HepG2 (cell line): ENCODE data around the gene E2F3. TPM values are rescaled to one million over a fixed set of nuclear protein-coding genes. Genes with fewer than 3 reads are reported as not detected.
A peak's percentile ranks its signal among the peaks of the same experiment; 100 is the strongest.

Experiments
- CHCHD3 ChIP-seq: sonication (generic); formaldehyde crosslinking; IDR thresholded peaks from 2 replicates; pipeline ENCODE4 v1.8.0; 2022; ENCODE audit warnings: mild to moderate bottlenecking, missing genetic modification reagents, moderate library complexity
- FOXJ3 ChIP-seq: sonication (generic); formaldehyde crosslinking; IDR thresholded peaks from 2 replicates; pipeline ENCODE4 v1.4.0; 2020; ENCODE audit warnings: missing genetic modification reagents, mild to moderate bottlenecking, borderline replicate concordance
- FOXO1 ChIP-seq: sonication (generic); formaldehyde crosslinking; IDR thresholded peaks from 2 replicates; pipeline ENCODE4 v1.4.0; 2020; ENCODE audit warnings: missing genetic modification reagents
- FOXP1 ChIP-seq, 2 experiments: fragments of 450-650 bp in 1 of 2; IDR thresholded peaks; 2 replicates each; pipeline ENCODE4 v1.6.1; 2017 to 2018; ENCODE audit warnings: antibody characterized with exemption in 1 of 2
- GABPA ChIP-seq, 2 experiments: IDR thresholded peaks; 2 replicates each; pipeline ENCODE4 v1.6.1; 2011 to 2016; ENCODE audit warnings: low read depth in 2 of 2, low read length in 1 of 2, missing biosample characterization in 1 of 2, missing genetic modification characterization in 1 of 2
- GZF1 ChIP-seq: sonication (generic); formaldehyde crosslinking; IDR thresholded peaks from 2 replicates; pipeline ENCODE4 v1.5.1; 2020; ENCODE audit warnings: mild to moderate bottlenecking, missing genetic modification reagents
- IKZF4 ChIP-seq: sonication (generic); formaldehyde crosslinking; IDR thresholded peaks from 2 replicates; pipeline ENCODE4 v1.5.1; 2020; ENCODE audit warnings: borderline replicate concordance, mild to moderate bottlenecking, low read depth, missing genetic modification reagents; ENCODE audit errors: not compliant biosample characterization
- JUND ChIP-seq: sonication (generic); formaldehyde crosslinking; IDR thresholded peaks from 2 replicates; pipeline ENCODE4 v1.8.0; 2022; ENCODE audit warnings: mild to moderate bottlenecking, missing genetic modification reagents
- KAT2B ChIP-seq: fragments of 150-350 bp; IDR thresholded peaks from 2 replicates; pipeline ENCODE4 v1.6.1; 2014; ENCODE audit warnings: low read depth, low read length, borderline replicate concordance
- MTA1 ChIP-seq: sonication (generic); formaldehyde crosslinking; IDR thresholded peaks from 2 replicates; pipeline ENCODE4 v1.4.0; 2020; ENCODE audit warnings: missing genetic modification reagents, mild to moderate bottlenecking, borderline replicate concordance
- MYNN ChIP-seq: sonication (generic); formaldehyde crosslinking; IDR thresholded peaks from 2 replicates; pipeline ENCODE4 v1.4.0; 2020; ENCODE audit warnings: mild to moderate bottlenecking, low read depth, missing genetic modification reagents
- MYPOP ChIP-seq: sonication (generic); formaldehyde crosslinking; IDR thresholded peaks from 2 replicates; pipeline ENCODE4 v1.8.1; 2023; ENCODE audit warnings: mild to moderate bottlenecking, moderate library complexity, missing genetic modification reagents
- PHF21A ChIP-seq: sonication (generic); formaldehyde crosslinking; IDR thresholded peaks from 2 replicates; pipeline ENCODE4 v1.5.0; 2020; ENCODE audit warnings: mild to moderate bottlenecking, missing genetic modification reagents
- REL ChIP-seq: sonication (generic); formaldehyde crosslinking; conservative IDR thresholded peaks from 2 replicates; pipeline ENCODE4 v1.8.0; 2022; ENCODE audit warnings: mild to moderate bottlenecking, missing genetic modification reagents, moderate library complexity
- RXRB ChIP-seq: IDR thresholded peaks from 2 replicates; pipeline ENCODE4 v1.6.1; 2016; ENCODE audit warnings: borderline replicate concordance, missing genetic modification reagents, missing compliant biosample characterization
- ZNF207 ChIP-seq: fragments of 450-650 bp; IDR thresholded peaks from 2 replicates; pipeline ENCODE4 v1.6.1; 2016; ENCODE audit warnings: antibody characterized with exemption, borderline replicate concordance
- ZNF3 ChIP-seq: IDR thresholded peaks from 2 replicates; pipeline ENCODE4 v1.7.0; 2017; ENCODE audit warnings: inconsistent platforms
- ZNF331 ChIP-seq: sonication (generic); formaldehyde crosslinking; IDR thresholded peaks from 2 replicates; pipeline ENCODE4 v1.4.0; 2020; ENCODE audit warnings: missing genetic modification reagents
- ZNF383 ChIP-seq: sonication (generic); formaldehyde crosslinking; IDR thresholded peaks from 2 replicates; pipeline ENCODE4 v1.4.0; 2020; ENCODE audit warnings: missing genetic modification reagents, mild to moderate bottlenecking, borderline replicate concordance
- ZNF546 ChIP-seq: sonication (generic); formaldehyde crosslinking; conservative IDR thresholded peaks from 2 replicates; pipeline ENCODE4 v1.8.1; 2023; ENCODE audit warnings: mild to moderate bottlenecking, missing genetic modification reagents
- ZNF616 ChIP-seq: sonication (generic); formaldehyde crosslinking; IDR thresholded peaks from 2 replicates; pipeline ENCODE4 v1.5.0; 2020; ENCODE audit warnings: low read depth, mild to moderate bottlenecking, missing genetic modification reagents
- polyA plus RNA-seq, 8 experiments: library from polyadenylated mRNA; depleted of rRNA in 3 of 8; stranded (reverse) in 7 of 8; unstranded in 1 of 8; fragments of >200 nt; fragmentation: Illumina TruSeq in 4 of 8; extraction: Trizol in 4 of 8; gene quantifications; 2 replicates each; pipeline versions ENCODE4 v1.2.1 to v1.2.3, GENCODE V29; 2011 to 2016; ENCODE audit warnings: low read depth in 4 of 8, missing spikeins in 1 of 8, mixed read lengths in 1 of 8; ENCODE audit not compliant: insufficient read depth in 1 of 8
- total RNA-seq, 5 experiments: library from RNA; depleted of rRNA; stranded (reverse); fragments of >200 nt; fragmentation: Illumina TruSeq; extraction: Trizol; gene quantifications; 2 replicates each; pipeline ENCODE4 v1.2.3, GENCODE V29; 2016; ENCODE audit warnings: low read depth in 1 of 5
- TF ChIP-seq, protein P1 (sequence below): sonication (generic); formaldehyde crosslinking; IDR thresholded peaks from 2 replicates; pipeline ENCODE4 v1.4.0; 2020; ENCODE audit warnings: missing genetic modification reagents
- TF ChIP-seq, protein P2 (sequence below): sonication (generic); formaldehyde crosslinking; IDR thresholded peaks from 2 replicates; pipeline ENCODE4 v1.5.1; 2020; ENCODE audit warnings: mild to moderate bottlenecking, missing genetic modification reagents, moderate library complexity
- TF ChIP-seq, protein P3 (sequence below): sonication (generic); formaldehyde crosslinking; IDR thresholded peaks from 2 replicates; pipeline ENCODE4 v1.5.0; 2020; ENCODE audit warnings: mild to moderate bottlenecking, missing genetic modification reagents, borderline replicate concordance

Gene E2F3
- total and polyA plus RNA-seq, 2 of the 13 experiments (the other 11 are each of a cell fraction or from before 2014, with no cell fraction given), result 8.5 to 12.7 TPM

DNA sequence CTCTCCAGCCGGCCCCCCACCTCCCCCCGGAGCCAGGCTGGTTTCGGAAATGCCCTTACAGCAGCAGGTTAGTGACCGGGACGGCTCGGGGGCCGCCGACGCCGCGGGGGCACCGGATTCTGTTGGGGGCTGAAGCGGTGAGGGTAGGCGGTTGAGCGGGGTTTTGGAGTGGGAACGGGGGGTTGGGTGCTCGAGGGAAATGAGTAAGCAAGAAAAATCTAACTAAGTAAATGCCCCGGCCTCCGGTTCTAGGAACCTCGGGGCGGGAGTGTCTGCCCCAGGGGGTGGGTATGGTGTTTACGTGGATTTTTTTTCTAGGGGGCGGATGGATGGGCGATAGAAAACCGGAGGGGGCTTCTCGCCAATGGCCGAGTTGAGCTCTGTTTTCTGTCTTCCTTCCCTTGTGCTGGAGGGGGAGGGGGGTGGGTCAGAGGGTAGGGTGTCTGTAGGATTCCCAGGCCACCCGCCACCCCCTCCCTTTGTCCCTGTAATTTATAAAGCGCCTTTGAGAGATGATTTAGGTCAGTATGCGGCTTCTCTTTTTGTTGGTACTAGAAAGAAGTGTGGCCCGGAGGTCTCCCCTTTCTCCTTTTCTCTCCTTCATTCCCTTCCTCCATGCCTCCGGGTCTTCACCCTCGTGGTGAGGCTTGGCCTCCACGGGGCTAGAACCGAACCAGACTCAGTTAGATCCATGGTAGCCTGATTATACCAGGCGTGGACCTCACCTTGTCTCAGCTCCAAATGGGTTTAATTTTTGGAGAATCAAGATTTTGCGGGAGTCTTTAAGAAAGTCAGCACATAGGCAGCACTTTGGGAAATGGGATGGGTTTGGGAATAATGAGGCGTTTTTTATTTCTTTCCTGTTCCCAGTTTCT is 2.3 kb downstream of the E2F3 start (continued):
- TF ChIP-seq ZNF616 (CRISPR knock-in tag), result no peak
- 0 out of 2 replicates have a peak, but pooled peaks have one; percentile 15 for TF ChIP-seq GABPA (IDR thresholded peaks at IDR 0.05; ENCODE audit: low read depth, low read length)
- TF ChIP-seq GABPA (CRISPR knock-in tag; IDR thresholded peaks at IDR 0.05; ENCODE audit: low read depth), result peak; percentile 9; the same call in 1 of the 2 replicates
- no peak for TF ChIP-seq IKZF4 (CRISPR knock-in tag)
- TF ChIP-seq, protein P1, sequence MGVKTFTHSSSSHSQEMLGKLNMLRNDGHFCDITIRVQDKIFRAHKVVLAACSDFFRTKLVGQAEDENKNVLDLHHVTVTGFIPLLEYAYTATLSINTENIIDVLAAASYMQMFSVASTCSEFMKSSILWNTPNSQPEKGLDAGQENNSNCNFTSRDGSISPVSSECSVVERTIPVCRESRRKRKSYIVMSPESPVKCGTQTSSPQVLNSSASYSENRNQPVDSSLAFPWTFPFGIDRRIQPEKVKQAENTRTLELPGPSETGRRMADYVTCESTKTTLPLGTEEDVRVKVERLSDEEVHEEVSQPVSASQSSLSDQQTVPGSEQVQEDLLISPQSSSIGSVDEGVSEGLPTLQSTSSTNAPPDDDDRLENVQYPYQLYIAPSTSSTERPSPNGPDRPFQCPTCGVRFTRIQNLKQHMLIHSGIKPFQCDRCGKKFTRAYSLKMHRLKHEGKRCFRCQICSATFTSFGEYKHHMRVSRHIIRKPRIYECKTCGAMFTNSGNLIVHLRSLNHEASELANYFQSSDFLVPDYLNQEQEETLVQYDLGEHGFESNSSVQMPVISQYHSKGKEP, result no peak
- 0 out of 2 replicates have a peak, but pooled peaks have one; percentile 7 for TF ChIP-seq PHF21A (CRISPR knock-in tag)
- no peak; the same call in 1 of the 2 replicates for TF ChIP-seq MYPOP (CRISPR knock-in tag)
- TF ChIP-seq CHCHD3 (CRISPR knock-in tag), result no peak
- no peak for TF ChIP-seq MYNN (CRISPR knock-in tag)
- TF ChIP-seq FOXP1 (IDR thresholded peaks at IDR 0.05), result no peak
- no peak for TF ChIP-seq FOXP1 (CRISPR knock-in tag; IDR thresholded peaks at IDR 0.05)
- no peak for TF ChIP-seq REL (CRISPR knock-in tag)
- TF ChIP-seq RXRB, result no peak
- no peak for TF ChIP-seq MTA1 (CRISPR knock-in tag)
- no peak for TF ChIP-seq KAT2B
- TF ChIP-seq, protein P2, sequence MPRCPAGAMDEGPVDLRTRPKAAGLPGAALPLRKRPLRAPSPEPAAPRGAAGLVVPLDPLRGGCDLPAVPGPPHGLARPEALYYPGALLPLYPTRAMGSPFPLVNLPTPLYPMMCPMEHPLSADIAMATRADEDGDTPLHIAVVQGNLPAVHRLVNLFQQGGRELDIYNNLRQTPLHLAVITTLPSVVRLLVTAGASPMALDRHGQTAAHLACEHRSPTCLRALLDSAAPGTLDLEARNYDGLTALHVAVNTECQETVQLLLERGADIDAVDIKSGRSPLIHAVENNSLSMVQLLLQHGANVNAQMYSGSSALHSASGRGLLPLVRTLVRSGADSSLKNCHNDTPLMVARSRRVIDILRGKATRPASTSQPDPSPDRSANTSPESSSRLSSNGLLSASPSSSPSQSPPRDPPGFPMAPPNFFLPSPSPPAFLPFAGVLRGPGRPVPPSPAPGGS, result no peak
- TF ChIP-seq ZNF546 (CRISPR knock-in tag), result peak; percentile 66; the same call in 1 of the 2 replicates
- no peak for TF ChIP-seq JUND (CRISPR knock-in tag)
- no peak for TF ChIP-seq ZNF383 (CRISPR knock-in tag)
- TF ChIP-seq ZNF207, result no peak
- TF ChIP-seq FOXJ3, result no peak
- no peak for TF ChIP-seq GZF1 (CRISPR knock-in tag)
- TF ChIP-seq ZNF3, result 0 out of 2 replicates have a peak, but pooled peaks have one; percentile 34
- TF ChIP-seq, protein P3, sequence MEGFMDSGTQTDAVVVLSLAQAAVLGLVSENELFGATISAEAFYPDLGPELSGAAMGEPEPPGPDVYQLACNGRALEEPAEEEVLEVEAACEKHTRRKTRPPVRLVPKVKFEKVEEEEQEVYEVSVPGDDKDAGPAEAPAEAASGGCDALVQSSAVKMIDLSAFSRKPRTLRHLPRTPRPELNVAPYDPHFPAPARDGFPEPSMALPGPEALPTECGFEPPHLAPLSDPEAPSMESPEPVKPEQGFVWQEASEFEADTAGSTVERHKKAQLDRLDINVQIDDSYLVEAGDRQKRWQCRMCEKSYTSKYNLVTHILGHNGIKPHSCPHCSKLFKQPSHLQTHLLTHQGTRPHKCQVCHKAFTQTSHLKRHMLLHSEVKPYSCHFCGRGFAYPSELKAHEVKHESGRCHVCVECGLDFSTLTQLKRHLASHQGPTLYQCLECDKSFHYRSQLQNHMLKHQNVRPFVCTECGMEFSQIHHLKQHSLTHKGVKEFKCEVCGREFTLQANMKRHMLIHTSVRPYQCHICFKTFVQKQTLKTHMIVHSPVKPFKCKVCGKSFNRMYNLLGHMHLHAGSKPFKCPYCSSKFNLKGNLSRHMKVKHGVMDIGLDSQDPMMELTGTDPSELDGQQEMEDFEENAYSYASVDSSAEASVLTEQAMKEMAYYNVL (CRISPR knock-in tag), result no peak
- TF ChIP-seq FOXO1 (CRISPR knock-in tag), result no peak
- TF ChIP-seq ZNF331, result no peak
